Type B pancreatic cell (in vitro differentiated cells): ENCODE data around the gene SHB. TPM values are rescaled to one million over a fixed set of nuclear protein-coding genes. Genes with fewer than 3 reads are reported as not detected.

Experiments used
- DNase-seq: peaks from one replicate; pipeline ENCODE4 v3.0.0; 2021; ENCODE audit warnings: mixed read lengths; ENCODE audit not compliant: unreplicated experiment; ENCODE audit errors: extremely low spot score
- H3K27ac Mint-ChIP-seq: 2 replicates; pipeline ENCODE4 v1.8.0; 2021; ENCODE audit warnings: mild to moderate bottlenecking, mixed read lengths
- H3K27me3 Mint-ChIP-seq: 2 replicates; pipeline ENCODE4 v1.8.0; 2021; ENCODE audit warnings: mixed read lengths
- H3K36me3 Mint-ChIP-seq: 2 replicates; pipeline ENCODE4 v1.8.0; 2021; ENCODE audit warnings: mixed read lengths
- H3K4me1 Mint-ChIP-seq: one replicate; pipeline ENCODE4 v1.8.0; 2021; ENCODE audit warnings: mixed read lengths; ENCODE audit not compliant: unreplicated experiment
- H3K4me3 Mint-ChIP-seq: 2 replicates; pipeline ENCODE4 v1.8.0; 2021; ENCODE audit warnings: mild to moderate bottlenecking, mixed read lengths
- H3K9me3 Mint-ChIP-seq: 2 replicates; pipeline ENCODE4 v1.8.0; 2021; ENCODE audit warnings: mixed read lengths
- total RNA-seq: library from RNA; stranded (reverse); gene quantifications from 2 replicates; pipeline ENCODE4 v1.2.1, GENCODE V29; 2021; ENCODE audit warnings: low replicate concordance
- TF ChIP-seq, protein P1 (sequence below): fragments of 200-600 bp; sonication (generic); conservative IDR thresholded peaks from 2 replicates; pipeline ENCODE4 v1.5.0; 2021; ENCODE audit warnings: antibody characterized with exemption, mild to moderate bottlenecking

The SHB gene
- total RNA-seq, 1 donor from 2014 or later = 14.4 TPM

DNA sequence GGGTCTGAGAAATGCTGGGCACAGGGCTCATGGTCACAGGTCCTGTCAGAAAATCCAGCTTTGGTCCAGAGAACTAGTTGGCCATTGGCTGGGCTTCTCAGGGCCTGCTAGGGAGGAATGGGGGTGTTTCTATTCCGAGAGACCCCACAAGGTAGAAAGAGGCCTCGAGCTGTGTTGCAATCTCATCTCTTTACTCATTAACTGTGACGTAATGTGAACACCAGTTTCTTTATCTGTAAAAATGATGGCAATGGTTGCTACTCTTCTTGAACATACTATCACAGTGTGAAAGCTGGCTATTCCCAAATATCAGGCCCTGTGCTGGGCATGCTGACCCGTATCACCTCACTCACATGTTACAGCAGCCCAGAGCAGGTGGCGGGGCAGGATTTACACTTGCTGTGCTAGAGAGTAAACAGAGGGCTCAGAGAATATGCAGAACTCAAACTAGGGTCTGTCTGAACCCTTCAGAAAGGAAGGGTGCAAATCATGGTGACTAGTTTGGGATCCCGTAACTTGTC is 129.4 kb downstream of the SHB start:
- H3K27me3 Mint-ChIP-seq = no peaks in the 10 kb centered on the region
- no peak for DNase-seq
- H3K4me1 Mint-ChIP-seq = peaks cover 50% of the 10 kb centered on the region
- TF ChIP-seq, protein P1, sequence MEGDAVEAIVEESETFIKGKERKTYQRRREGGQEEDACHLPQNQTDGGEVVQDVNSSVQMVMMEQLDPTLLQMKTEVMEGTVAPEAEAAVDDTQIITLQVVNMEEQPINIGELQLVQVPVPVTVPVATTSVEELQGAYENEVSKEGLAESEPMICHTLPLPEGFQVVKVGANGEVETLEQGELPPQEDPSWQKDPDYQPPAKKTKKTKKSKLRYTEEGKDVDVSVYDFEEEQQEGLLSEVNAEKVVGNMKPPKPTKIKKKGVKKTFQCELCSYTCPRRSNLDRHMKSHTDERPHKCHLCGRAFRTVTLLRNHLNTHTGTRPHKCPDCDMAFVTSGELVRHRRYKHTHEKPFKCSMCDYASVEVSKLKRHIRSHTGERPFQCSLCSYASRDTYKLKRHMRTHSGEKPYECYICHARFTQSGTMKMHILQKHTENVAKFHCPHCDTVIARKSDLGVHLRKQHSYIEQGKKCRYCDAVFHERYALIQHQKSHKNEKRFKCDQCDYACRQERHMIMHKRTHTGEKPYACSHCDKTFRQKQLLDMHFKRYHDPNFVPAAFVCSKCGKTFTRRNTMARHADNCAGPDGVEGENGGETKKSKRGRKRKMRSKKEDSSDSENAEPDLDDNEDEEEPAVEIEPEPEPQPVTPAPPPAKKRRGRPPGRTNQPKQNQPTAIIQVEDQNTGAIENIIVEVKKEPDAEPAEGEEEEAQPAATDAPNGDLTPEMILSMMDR = no peak
- no peak overlapping the region for H3K4me3 Mint-ChIP-seq
- H3K36me3 Mint-ChIP-seq = no peaks in the 10 kb centered on the region
- no peaks in the 10 kb centered on the region for H3K9me3 Mint-ChIP-seq
- H3K27ac Mint-ChIP-seq = no peak overlapping the region

DNA sequence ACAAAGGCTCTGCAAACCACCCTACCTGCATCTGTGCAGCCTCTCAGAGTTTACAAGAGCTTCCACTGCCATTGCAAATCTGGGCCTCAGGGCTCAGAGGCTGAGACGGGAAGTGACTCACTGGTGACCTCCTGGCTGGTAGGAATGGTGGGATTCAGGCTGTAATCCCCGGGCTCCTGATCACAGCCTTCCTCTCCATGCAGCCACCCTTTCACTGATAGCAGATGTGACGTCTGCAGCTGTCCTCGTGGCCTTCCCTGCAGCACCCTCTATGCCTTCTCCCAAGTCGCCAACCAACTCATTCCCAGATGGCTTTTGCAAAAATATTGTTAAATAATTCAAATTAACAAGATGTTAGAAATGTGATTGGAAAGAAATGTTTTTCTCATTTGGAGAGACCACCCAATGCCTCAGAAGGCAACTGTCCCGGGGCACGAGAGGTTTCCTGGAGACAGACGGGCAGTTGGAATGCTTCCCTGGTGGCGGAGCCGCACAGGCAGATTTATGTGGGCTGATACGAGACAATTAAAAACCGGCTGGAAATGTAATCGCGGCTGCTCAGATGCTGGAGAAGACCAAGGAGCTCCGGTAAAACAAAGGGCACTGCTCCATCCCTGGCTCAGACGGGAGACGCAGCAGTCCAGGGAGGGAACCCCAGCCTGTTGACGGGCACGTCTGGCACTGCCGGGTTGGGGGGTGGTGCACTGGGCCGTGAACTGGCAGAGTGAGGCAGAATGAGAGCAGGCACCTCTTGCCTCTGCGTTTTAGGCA is 130.7 kb downstream of the SHB start:
- no peak for DNase-seq
- Mint-ChIP-seq H3K4me3 (peak overlapping the region; percentile 17), H3K27ac (peak overlapping the region; percentile 16), H3K27me3 (no peaks in the 10 kb centered on the region), H3K36me3 (no peaks in the 10 kb centered on the region), H3K4me1 (peaks cover 45% of the 10 kb centered on the region), H3K9me3 (no peaks in the 10 kb centered on the region)
- TF ChIP-seq, protein P1 = no peak

DNA sequence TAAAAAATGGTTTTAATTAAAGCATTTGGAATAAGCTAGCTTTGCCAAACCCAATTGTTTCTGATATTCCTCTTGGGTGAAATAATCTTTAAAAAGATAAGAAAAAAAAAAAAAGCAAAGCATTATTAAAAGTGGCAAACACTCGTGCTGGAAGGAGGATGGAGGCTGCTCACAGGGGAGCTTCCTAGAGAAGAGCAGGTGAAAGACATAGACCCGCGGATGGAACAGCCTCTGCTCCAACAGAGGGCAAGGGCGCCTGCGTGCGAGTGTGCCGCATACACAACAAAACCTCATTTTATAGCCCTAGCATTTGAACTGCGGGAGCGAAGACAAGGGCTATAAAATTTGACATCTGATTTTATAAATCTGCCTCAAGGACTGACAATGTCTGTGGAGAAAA is 131.7 kb downstream of the SHB start:
- Mint-ChIP-seq H3K27me3 (no peaks in the 10 kb centered on the region), H3K4me1 (peaks cover 38% of the 10 kb centered on the region), H3K27ac (no peak overlapping the region), H3K9me3 (no peaks in the 10 kb centered on the region), H3K36me3 (peaks cover under 1% of the 10 kb centered on the region), H3K4me3 (no peak overlapping the region)
- TF ChIP-seq, protein P1 = no peak
- no peak for DNase-seq

DNA sequence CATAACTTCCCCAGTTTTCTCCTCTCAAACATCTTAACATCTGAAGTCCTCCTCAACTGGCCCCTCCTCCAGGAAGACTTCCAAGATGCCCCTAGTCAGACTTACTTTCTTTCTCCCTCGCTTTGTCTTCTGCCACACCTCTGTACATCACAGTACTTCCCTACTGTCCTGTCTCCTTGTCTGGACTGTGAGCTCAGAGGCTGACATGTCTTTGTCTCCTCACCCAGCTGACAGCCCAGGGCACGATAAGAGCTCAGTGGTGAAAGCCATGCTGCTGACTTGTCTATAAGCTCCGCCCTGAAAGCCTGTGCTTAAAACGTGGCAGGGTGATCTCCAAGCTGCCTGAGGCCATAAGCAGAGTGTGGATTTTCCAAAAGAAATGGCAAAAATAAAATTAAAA is 132.1 kb downstream of the SHB start:
- Mint-ChIP-seq H3K4me1 (peaks cover 34% of the 10 kb centered on the region), H3K36me3 (peaks cover 3% of the 10 kb centered on the region), H3K27ac (no peak overlapping the region), H3K9me3 (no peaks in the 10 kb centered on the region), H3K27me3 (no peaks in the 10 kb centered on the region), H3K4me3 (no peak overlapping the region)
- no peak for DNase-seq
- TF ChIP-seq, protein P1 = no peak

DNA sequence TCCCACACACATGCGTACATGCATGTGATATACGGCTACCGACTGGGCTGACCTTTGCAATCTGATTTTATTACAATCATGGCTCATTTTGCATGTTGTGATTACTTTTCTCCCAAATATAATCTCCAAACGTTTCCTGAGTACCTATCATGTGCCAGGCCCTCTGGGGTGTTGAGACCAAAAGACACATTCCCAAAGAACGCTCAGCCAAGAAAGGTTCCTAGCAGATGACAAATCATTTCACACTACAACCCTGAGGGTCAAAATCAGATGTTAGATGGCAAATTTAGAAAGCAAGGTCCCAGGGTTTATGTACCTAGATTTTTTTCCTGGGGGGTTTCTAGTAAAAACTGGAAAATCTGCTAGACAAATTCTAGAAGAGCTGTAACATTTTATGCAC is 132.7 kb downstream of the SHB start:
- TF ChIP-seq, protein P1 = no peak
- H3K27me3 Mint-ChIP-seq = no peaks in the 10 kb centered on the region
- H3K4me1 Mint-ChIP-seq = peaks cover 30% of the 10 kb centered on the region
- H3K9me3 Mint-ChIP-seq = no peaks in the 10 kb centered on the region
- H3K36me3 Mint-ChIP-seq = peaks cover 6% of the 10 kb centered on the region
- no peak overlapping the region for H3K4me3 Mint-ChIP-seq
- H3K27ac Mint-ChIP-seq = no peak overlapping the region
- DNase-seq = no peak
